Measurements from ENCODE around the gene SNX19.

DNA sequence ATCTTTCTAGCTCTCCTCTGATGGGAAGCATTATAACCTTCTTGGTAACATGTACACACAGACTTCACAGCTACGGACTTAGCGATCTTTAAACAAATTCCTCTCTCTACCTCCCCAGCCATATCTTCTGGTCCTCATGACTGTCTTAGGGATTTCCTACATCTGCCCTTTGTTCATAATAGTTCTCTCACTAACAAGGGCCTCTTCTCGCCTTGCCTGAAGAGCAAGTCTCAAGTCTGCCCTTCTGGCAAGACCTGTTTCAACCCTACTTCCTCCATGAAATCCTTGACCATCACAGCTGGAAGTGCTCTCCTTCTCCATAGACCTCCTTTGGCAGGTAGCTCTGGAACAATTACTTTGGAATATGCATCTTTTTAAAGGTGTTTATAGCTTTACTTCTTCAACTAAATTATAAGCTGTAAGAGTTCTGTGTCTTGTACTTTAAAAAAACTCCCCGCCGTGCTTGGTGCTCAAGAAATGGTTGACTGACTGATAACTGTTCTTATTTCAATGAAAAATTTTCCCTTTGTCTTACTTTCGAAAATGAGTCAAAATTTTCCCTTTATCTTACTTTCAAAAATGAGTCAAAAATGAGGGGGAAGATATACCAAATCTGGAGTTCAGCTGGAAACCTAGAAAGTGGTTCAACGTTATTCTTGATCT is 34.7 kb downstream of the SNX19 start:
- TF ChIP-seq EZH2 (IDR thresholded peaks at IDR 0.05) (no peak), POLR2AphosphoS5 (IDR thresholded peaks at IDR 0.05; ENCODE audit: borderline replicate concordance, low read depth, low read length) (no peak), FOXP2 (optimal IDR thresholded peaks at IDR 0.05; ENCODE audit: control extremely low read depth, extremely low read length, insufficient read depth) (no peak)
